Gastrocnemius medialis (tissue), 4 donors: Measurements from ENCODE around the gene ARHGAP24.

Experiments
- CTCF ChIP-seq, 5 experiments: fragments of 450-650 bp in 3 of 5; fragments of 200-600 bp in 2 of 5; sonication (generic) in 2 of 5; IDR thresholded peaks in 4 of 5; conservative IDR thresholded peaks in 1 of 5; 1 replicate in 4 of 5; 2 replicates in 1 of 5; pipeline ENCODE4 v1.5.1; 2016 to 2019; ENCODE audit warnings: antibody characterized with exemption in 5 of 5, mild to moderate bottlenecking in 3 of 5, moderate library complexity in 3 of 5
- POLR2A ChIP-seq, 2 donors: fragments of 450-650 bp; IDR thresholded peaks; one replicate each; pipeline ENCODE4 v1.6.1; 2017; ENCODE audit warnings: antibody characterized with exemption in 2 of 2, mild to moderate bottlenecking in 2 of 2, moderate library complexity in 2 of 2

GRCh38 chr4:85919200-85919887, 444.4 kb downstream of the ARHGAP24 start:
- TF ChIP-seq CTCF (IDR thresholded peaks at IDR 0.05 in 4 of 5, conservative IDR thresholded peaks at IDR 0.05 in 1 of 5) (no peak), POLR2A (IDR thresholded peaks at IDR 0.05) (no peak)
